Psoas muscle (tissue), 8 donors: ENCODE results near the gene AVPR1B. TPM values are rescaled to one million over a fixed set of nuclear protein-coding genes. Genes with fewer than 3 reads are reported as not detected.
A peak's percentile ranks its signal among the peaks of the same experiment; 100 is the strongest.

Experiments used
- ATAC-seq, 4 donors: fragments of 200-7000 bp; cut with Tn5 transposase; one replicate each; pipeline ENCODE4 v1.9.1; 2020; ENCODE audit warnings: moderate library complexity in 3 of 4, mild to moderate bottlenecking in 2 of 4
- DNase-seq, 2 donors: peaks; one replicate each; pipeline ENCODE4 v3.0.0-alpha.2; 2020
- H3K27ac ChIP-seq: fragments of 200-600 bp; one replicate; pipeline ENCODE4 v1.8.0; 2022
- H3K27me3 ChIP-seq, 3 donors: fragments of 200-600 bp in 1 of 3; one replicate each; pipeline versions ENCODE4 v1.6.1 to v1.8.0; 2013 to 2022; ENCODE audit warnings: low read length in 2 of 3, mild to moderate bottlenecking in 2 of 3, moderate library complexity in 1 of 3; ENCODE audit not compliant: insufficient read depth in 3 of 3
- H3K36me3 ChIP-seq, 2 donors: fragments of 200-600 bp in 1 of 2; one replicate each; pipeline versions ENCODE4 v1.6.1 to v1.8.0; 2013 to 2022; ENCODE audit warnings: low read depth in 1 of 2, mild to moderate bottlenecking in 1 of 2, moderate library complexity in 1 of 2; ENCODE audit not compliant: insufficient read depth in 1 of 2
- H3K4me1 ChIP-seq: fragments of 200-600 bp; one replicate; pipeline ENCODE4 v1.8.0; 2022
- H3K4me3 ChIP-seq: fragments of 200-600 bp; one replicate; pipeline ENCODE4 v1.8.0; 2022; ENCODE audit warnings: mild to moderate bottlenecking
- H3K9me3 ChIP-seq: fragments of 200-600 bp; one replicate; pipeline ENCODE4 v1.8.0; 2022
- WGBS, 3 donors: extraction: QIAGEN DNeasy Blood & Tissue Kit; methylation state at CpG; one replicate each; pipeline versions ENCODE4 v1.1.6 to v1.1.7; 2013; 5-methylcytosine and 5-hydroxymethylcytosine counted together
- intact Hi-C, 2 donors: fragments of 100-400 bp; cut with DNase I; formaldehyde crosslinking; loops; one replicate each; pipeline versions ENCODE4 v1.11.0 to v1.14.2; 2022
- long read RNA-seq, 2 donors: library from polyadenylated mRNA; unstranded; transcript quantifications; one replicate each; pipeline ENCODE4 v2.0.0, GENCODE V29; 2021
- polyA plus RNA-seq, 3 donors: library from polyadenylated mRNA; stranded (reverse); fragments of 200-250 nt; gene quantifications; one replicate each; pipeline ENCODE4 v1.2.3, GENCODE V29; 2013
- total RNA-seq, 4 donors: library from RNA; stranded (reverse); fragmentation: NEBNext Ultra II Directional in 2 of 4; extraction: Animal tissue kit (Norgen Biotek cat#: 25700) in 2 of 4; gene quantifications; one replicate each; pipeline versions ENCODE4 v1.2.1 to v1.2.4, GENCODE V29; 2021 to 2023
- TF ChIP-seq, protein P1 (sequence below): fragments of 200-600 bp; IDR thresholded peaks from one replicate; pipeline ENCODE4 v1.8.0; 2022; ENCODE audit warnings: antibody characterized with exemption
- donor health status: healthy with polysubstance abuse.
- donor health status: DM: no; HTN: no; CAD: no; lungs with moderate emphysema.
- donor health status: Bipolar disorder and iron deficiency.
- donor health status: healthy.
- donor health status: DM: yes; HTN: yes; CAD: no.
- donor health status: DM: no; HTN: no; CAD: no.
- donor health status: DM: no; HTN: no; CAD: no.
- donor health status: DM: yes; HTN: yes; CAD: no.

Gene AVPR1B, protein sequence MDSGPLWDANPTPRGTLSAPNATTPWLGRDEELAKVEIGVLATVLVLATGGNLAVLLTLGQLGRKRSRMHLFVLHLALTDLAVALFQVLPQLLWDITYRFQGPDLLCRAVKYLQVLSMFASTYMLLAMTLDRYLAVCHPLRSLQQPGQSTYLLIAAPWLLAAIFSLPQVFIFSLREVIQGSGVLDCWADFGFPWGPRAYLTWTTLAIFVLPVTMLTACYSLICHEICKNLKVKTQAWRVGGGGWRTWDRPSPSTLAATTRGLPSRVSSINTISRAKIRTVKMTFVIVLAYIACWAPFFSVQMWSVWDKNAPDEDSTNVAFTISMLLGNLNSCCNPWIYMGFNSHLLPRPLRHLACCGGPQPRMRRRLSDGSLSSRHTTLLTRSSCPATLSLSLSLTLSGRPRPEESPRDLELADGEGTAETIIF
- total RNA-seq (not detected), polyA plus RNA-seq (not detected)
- long read RNA-seq, donor 1 = 0 reads
- long read RNA-seq, donor 2 = 0 reads

DNA sequence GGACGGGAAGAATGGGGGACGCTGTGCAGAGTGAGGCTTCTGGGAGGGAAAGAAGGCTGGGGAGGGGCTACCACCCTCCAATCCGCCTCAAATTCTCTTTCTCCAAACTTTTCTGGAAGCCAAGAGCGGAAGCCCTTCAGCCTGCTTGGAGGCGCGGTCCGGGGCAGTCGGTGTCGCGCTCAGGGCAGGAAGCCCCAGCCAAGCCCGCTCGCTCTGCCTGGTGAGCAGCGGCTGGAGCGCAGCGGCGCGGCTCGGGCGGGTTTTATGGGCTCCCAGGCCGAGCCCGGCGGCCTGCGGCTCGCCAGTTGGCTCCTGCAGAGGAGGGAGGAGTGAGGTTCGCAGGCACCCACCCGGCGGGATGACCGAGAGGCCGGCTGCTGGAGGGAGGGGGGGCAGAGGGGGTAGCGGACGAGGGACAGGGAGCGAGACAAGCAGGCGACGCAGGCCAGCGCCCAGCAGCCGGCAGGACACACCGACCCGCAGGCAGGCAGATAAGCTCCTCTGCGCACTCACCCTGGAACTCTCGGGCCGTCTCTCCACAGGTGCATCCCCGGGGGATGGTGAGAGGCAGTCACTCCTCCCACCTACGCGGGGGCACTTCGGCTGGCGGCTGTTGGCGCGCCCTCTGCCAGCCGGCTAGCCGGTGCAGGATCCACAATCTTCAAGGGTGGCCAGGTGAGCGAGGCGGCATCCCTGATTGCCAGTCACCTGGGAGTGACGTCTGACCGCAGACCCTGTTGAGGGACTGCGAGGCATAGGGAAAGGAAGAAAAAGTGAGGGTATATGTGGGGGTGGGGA lies at the start of gene AVPR1B:
TSS of gene AVPR1B (minus strand) at position 238 of the 798 bp plus-strand sequence. CDS start 498 bp downstream, outside the sequence.
- H3K9me3 ChIP-seq = peaks cover 9% of the 10 kb centered on the region
- DNase-seq (peak; percentile 53 to 70), ATAC-seq (peak; percentile 68 to 83 (median 78))
- peaks cover 0 to 27% (median 5%) of the 10 kb centered on the region in 3 donors for H3K27me3 ChIP-seq
- 1% methylated on average over 44 to 55 of the region's 55 CpGs for WGBS, 3 donors
- H3K4me1 ChIP-seq = peaks cover 6% of the 10 kb centered on the region
- TF ChIP-seq, protein P1, sequence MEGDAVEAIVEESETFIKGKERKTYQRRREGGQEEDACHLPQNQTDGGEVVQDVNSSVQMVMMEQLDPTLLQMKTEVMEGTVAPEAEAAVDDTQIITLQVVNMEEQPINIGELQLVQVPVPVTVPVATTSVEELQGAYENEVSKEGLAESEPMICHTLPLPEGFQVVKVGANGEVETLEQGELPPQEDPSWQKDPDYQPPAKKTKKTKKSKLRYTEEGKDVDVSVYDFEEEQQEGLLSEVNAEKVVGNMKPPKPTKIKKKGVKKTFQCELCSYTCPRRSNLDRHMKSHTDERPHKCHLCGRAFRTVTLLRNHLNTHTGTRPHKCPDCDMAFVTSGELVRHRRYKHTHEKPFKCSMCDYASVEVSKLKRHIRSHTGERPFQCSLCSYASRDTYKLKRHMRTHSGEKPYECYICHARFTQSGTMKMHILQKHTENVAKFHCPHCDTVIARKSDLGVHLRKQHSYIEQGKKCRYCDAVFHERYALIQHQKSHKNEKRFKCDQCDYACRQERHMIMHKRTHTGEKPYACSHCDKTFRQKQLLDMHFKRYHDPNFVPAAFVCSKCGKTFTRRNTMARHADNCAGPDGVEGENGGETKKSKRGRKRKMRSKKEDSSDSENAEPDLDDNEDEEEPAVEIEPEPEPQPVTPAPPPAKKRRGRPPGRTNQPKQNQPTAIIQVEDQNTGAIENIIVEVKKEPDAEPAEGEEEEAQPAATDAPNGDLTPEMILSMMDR = no peak
- H3K4me3 ChIP-seq = peak within 1 kb of the TSS; percentile 57
- intact Hi-C loops = no loop called here
- H3K27ac ChIP-seq = no peak within 1 kb of the TSS
- H3K36me3 ChIP-seq = no peaks in the 10 kb centered on the region

DNA sequence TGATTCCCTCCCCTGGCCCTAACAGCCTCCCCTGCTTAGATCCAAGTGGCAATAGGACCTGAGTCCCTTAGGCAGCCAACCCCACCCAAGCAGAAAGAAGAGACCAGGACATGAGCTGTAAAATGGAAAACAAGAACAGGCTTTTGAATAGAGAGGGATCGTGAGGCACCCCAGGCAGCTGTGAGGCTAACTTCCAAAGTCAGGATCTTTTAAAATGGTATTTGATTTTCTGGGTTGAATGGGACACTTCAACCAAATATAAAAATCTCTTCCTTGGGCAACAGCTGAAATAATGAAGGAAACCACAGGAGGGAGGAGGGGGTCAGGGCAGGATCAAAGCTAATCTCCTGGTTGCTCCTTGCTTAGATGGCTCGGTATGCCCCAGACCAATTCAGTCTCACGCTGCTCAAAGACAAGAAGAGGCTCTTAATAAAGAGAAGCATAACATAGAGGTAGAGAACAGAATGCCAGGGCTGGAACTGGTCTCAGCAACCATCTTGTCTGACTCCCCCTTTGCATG lies 28.6 kb upstream of the AVPR1B start:
- no peak for ATAC-seq
- Histone ChIP-seq H3K9me3 (no peaks in the 10 kb centered on the region), H3K27ac (no peak overlapping the region), H3K4me1 (no peaks in the 10 kb centered on the region), H3K4me3 (no peak overlapping the region), H3K27me3 (peaks cover 0 to 4% (median 2%) of the 10 kb centered on the region in 3 donors), H3K36me3 (no peaks in the 10 kb centered on the region)
- DNase-seq = no peak
- WGBS, 3 donors = 46 to 70% (median 56%) methylated on average over 3 of the region's 3 CpGs
- TF ChIP-seq, protein P1 = no peak
- intact Hi-C loops = no loop called here

DNA sequence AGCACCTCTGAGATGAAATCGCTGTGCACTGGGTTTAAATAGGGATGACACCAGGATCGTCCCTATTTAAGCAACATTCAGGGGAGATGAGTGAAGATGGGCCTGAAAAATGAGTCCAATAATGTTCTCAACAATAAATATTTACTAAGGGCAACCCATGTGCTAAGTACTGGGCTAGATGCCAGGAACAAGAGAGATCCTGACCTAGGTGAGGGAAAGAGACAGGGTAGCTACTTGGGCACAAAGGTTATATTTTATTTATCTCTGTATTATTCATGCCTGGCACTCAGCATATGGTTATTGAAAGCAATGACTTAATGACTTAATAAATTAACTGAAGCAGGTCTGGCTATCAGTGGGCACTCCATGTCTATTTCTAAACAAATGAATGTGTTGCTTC lies 27.4 kb upstream of the AVPR1B start:
- no peak for DNase-seq
- intact Hi-C loops = no loop called here
- 76 to 82% (median 80%) methylated on average over 2 of the region's 2 CpGs for WGBS, 3 donors
- Histone ChIP-seq H3K27ac (no peak overlapping the region), H3K36me3 (no peaks in the 10 kb centered on the region), H3K9me3 (no peaks in the 10 kb centered on the region), H3K27me3 (peaks cover 0 to 4% (median 4%) of the 10 kb centered on the region in 3 donors), H3K4me1 (no peaks in the 10 kb centered on the region), H3K4me3 (no peak overlapping the region)
- no peak for ATAC-seq
- TF ChIP-seq, protein P1 = no peak

DNA sequence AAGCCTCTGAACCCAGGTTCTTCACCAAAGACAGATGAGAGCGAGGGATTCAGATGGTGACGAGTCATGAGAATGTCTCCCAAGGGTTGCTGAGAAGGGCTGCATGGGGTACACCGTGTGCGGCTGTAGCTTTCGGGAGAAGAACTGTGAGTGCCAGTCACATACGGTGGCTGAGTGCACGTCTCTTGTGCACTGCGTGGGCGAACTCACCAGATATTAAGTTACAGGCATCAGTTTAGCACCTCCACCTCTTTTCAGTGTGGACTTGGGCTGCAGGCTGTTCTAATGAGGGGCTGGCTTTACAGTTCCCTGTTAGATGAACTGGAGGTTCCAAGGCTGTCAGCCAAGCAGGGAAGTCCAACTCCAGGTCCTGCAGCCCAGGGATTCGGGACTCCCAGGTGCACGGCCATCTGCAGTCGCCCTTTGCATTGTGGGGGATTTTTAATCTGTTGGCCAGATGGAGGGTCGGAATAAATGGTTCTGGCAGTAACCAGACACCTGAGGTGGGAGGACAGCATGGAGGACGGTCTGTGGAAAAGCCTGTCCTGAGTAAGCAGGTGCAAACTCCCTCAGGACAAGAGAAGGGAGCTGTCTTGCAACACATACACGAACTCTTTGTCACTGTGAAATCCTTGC lies 26.5 kb upstream of the AVPR1B start:
- Histone ChIP-seq H3K27me3 (peaks cover 0 to 4% (median 4%) of the 10 kb centered on the region in 3 donors), H3K4me3 (no peak overlapping the region), H3K27ac (no peak overlapping the region), H3K4me1 (no peaks in the 10 kb centered on the region), H3K9me3 (no peaks in the 10 kb centered on the region), H3K36me3 (no peaks in the 10 kb centered on the region)
- intact Hi-C loops = no loop called here
- ATAC-seq (peak in 2 of 4 donors; percentile 38 to 46), DNase-seq (no peak)
- TF ChIP-seq, protein P1 = no peak
- WGBS, 3 donors = 39 to 50% (median 49%) methylated on average over 15 of the region's 15 CpGs
